NCI-H1417 (cell line): ENCODE results near the gene NR1H2.
A peak's percentile ranks its signal among the peaks of the same experiment; 100 is the strongest.

ENCODE experiments used
- DNase-seq, 3 experiments: peaks; one replicate each; lab custom pipeline; 2025; lab: John Stamatoyannopoulos, UW

NR1H2 gene

GRCh38 chr19:50401605-50402450 is 25.6 kb downstream of the NR1H2 start:
- no peak for DNase-seq

- DNase-seq = no peak
Measured at GRCh38 chr19:50402544-50403301, 26.5 kb downstream of the NR1H2 start.

- DNase-seq = no peak
Measured at GRCh38 chr19:50406156-50406820, 30.0 kb downstream of the NR1H2 start.

- no peak for DNase-seq
Measured at GRCh38 chr19:50406829-50407228, 30.6 kb downstream of the NR1H2 start.

GRCh38 chr19:50409347-50409746 is 33.1 kb downstream of the NR1H2 start:
- DNase-seq = no peak

- no peak for DNase-seq
Measured at GRCh38 chr19:50410109-50410508, 33.9 kb downstream of the NR1H2 start.

GRCh38 chr19:50412419-50412818 is 36.2 kb downstream of the NR1H2 start:
- no peak for DNase-seq

GRCh38 chr19:50413096-50413495 is 36.8 kb downstream of the NR1H2 start:
- DNase-seq = no peak

- DNase-seq = no peak
Measured at GRCh38 chr19:50413531-50413930, 37.3 kb downstream of the NR1H2 start.

GRCh38 chr19:50414864-50415660 is 38.8 kb downstream of the NR1H2 start:
- peak in 2 of 3 experiments; percentile 9 to 40 for DNase-seq

GRCh38 chr19:50415661-50416033 is 39.4 kb downstream of the NR1H2 start:
- no peak for DNase-seq

GRCh38 chr19:50416034-50416977 is 40.0 kb downstream of the NR1H2 start:
- DNase-seq = no peak

- DNase-seq = peak in 2 of 3 experiments; percentile 40 to 66
Measured at GRCh38 chr19:50417111-50418081, 41.1 kb downstream of the NR1H2 start.

GRCh38 chr19:50418176-50419021 is 42.1 kb downstream of the NR1H2 start, which contains the start of gene SPIB:
Gene SPIB (plus strand): TSS chr19:50418938. CDS start chr19:50418963, 25 bp downstream.
- DNase-seq = no peak

- DNase-seq = no peak
Measured at GRCh38 chr19:50419022-50419579, 42.8 kb downstream of the NR1H2 start.

- no peak for DNase-seq
Measured at GRCh38 chr19:50419580-50420035, 43.4 kb downstream of the NR1H2 start.

- DNase-seq = no peak
Measured at GRCh38 chr19:50420127-50420526, 43.9 kb downstream of the NR1H2 start.

- no peak for DNase-seq
Measured at GRCh38 chr19:50420808-50421207, 44.6 kb downstream of the NR1H2 start.
